Spinal cord (tissue), 10 donors: Measurements from ENCODE around the gene NAV2. TPM values are rescaled to one million over a fixed set of nuclear protein-coding genes. Genes with fewer than 3 reads are reported as not detected.

Experiments used
- DNase-seq, 6 donors: peaks; one replicate each; pipeline versions ENCODE4 v3.0.0 to v3.0.0-alpha.2; 2013 to 2015; ENCODE audit warnings: low spot score in 6 of 6, low read depth in 4 of 6
- H3K27ac ChIP-seq: one replicate; pipeline ENCODE4 v1.5.1; 2013; ENCODE audit warnings: low read depth, low read length, control low read depth
- H3K27me3 ChIP-seq: one replicate; pipeline ENCODE4 v1.6.1; 2013; ENCODE audit warnings: low read length; ENCODE audit not compliant: control insufficient read depth, insufficient read depth
- H3K36me3 ChIP-seq: one replicate; pipeline ENCODE4 v1.6.1; 2013; ENCODE audit warnings: low read length; ENCODE audit not compliant: control insufficient read depth, insufficient read depth
- H3K4me1 ChIP-seq: one replicate; pipeline ENCODE4 v1.6.1; 2013; ENCODE audit warnings: low read length; ENCODE audit not compliant: control insufficient read depth, insufficient read depth
- H3K4me3 ChIP-seq: one replicate; pipeline ENCODE4 v1.5.1; 2013; ENCODE audit warnings: low read depth, low read length, control low read depth
- H3K9me3 ChIP-seq: one replicate; pipeline ENCODE4 v1.6.1; 2013; ENCODE audit warnings: low read length; ENCODE audit not compliant: control insufficient read depth, insufficient read depth
- WGBS: methylation state at CpG from one replicate; pipeline ENCODE4 v1.1.5; 2013; ENCODE audit warnings: missing lambda C conversion rate; ENCODE audit not compliant: insufficient coverage; 5-methylcytosine and 5-hydroxymethylcytosine counted together
- polyA plus RNA-seq, 2 donors: library from polyadenylated mRNA; unstranded; fragments of 120-200 nt; gene quantifications; one replicate each; pipeline ENCODE4 v1.2.1, GENCODE V29; 2013; ENCODE audit not compliant: insufficient read length in 2 of 2
- total RNA-seq, 2 donors: library from RNA; depleted of rRNA in 1 of 2; stranded (reverse); fragments of 120-200 nt in 1 of 2; fragments of >200 nt in 1 of 2; gene quantifications; one replicate each; pipeline versions ENCODE4 v1.2.3 to v1.2.4, GENCODE V29; 2013 to 2014
- donor health status: healthy.

The NAV2 gene
- total and polyA plus RNA-seq, 4 donors, result 23.4 to 50.1 (median 30.4) TPM

GRCh38 chr11:19714387-19715363, 2.0 kb downstream of the NAV2 start:
- peak in 4 of 6 donors; percentile 40 to 90 (median 56) for DNase-seq

GRCh38 chr11:19715373-19715772, 2.7 kb downstream of the NAV2 start:
- peaks cover 46% of the 10 kb centered on the region for H3K4me1 ChIP-seq
- no peaks in the 10 kb centered on the region for H3K9me3 ChIP-seq
- H3K4me3 ChIP-seq, result peak overlapping the region; percentile 56
- 70% methylated on average over 2 of the region's 6 CpGs for WGBS
- peaks cover 19% of the 10 kb centered on the region for H3K27me3 ChIP-seq
- H3K36me3 ChIP-seq, result no peaks in the 10 kb centered on the region
- no peak for DNase-seq
- H3K27ac ChIP-seq, result peak overlapping the region; percentile 52

More at GRCh38 chr11:19714387-19715363, 2.0 kb downstream of the NAV2 start:
- Histone ChIP-seq H3K9me3 (no peaks in the 10 kb centered on the region), H3K4me1 (peaks cover 42% of the 10 kb centered on the region), H3K27ac (peak overlapping the region; percentile 52), H3K27me3 (peaks cover 21% of the 10 kb centered on the region), H3K4me3 (peak overlapping the region; percentile 56), H3K36me3 (no peaks in the 10 kb centered on the region)
- WGBS, result 14% methylated on average over 17 of the region's 25 CpGs

- no peak for DNase-seq
- Histone ChIP-seq H3K9me3 (no peaks in the 10 kb centered on the region), H3K27ac (no peak overlapping the region), H3K27me3 (peaks cover 19% of the 10 kb centered on the region), H3K36me3 (no peaks in the 10 kb centered on the region), H3K4me1 (peaks cover 41% of the 10 kb centered on the region), H3K4me3 (no peak overlapping the region)
- WGBS, result no CpG with 5 or more reads among the region's 1 CpG
These were observed 5.4 kb downstream of the NAV2 start for GRCh38 chr11:19718051-19718450.

GRCh38 chr11:19718951-19719350, 6.3 kb downstream of the NAV2 start:
- Histone ChIP-seq H3K36me3 (no peaks in the 10 kb centered on the region), H3K4me1 (peaks cover 38% of the 10 kb centered on the region), H3K4me3 (no peak overlapping the region), H3K9me3 (no peaks in the 10 kb centered on the region), H3K27me3 (peaks cover 11% of the 10 kb centered on the region), H3K27ac (no peak overlapping the region)
- 68% methylated on average over 4 of the region's 4 CpGs for WGBS
- peak in 1 of 6 donors; percentile 54 for DNase-seq

GRCh38 chr11:19719960-19720359, 7.3 kb downstream of the NAV2 start:
- H3K36me3 ChIP-seq, result no peaks in the 10 kb centered on the region
- no peak overlapping the region for H3K27ac ChIP-seq
- no peak overlapping the region for H3K4me3 ChIP-seq
- no peaks in the 10 kb centered on the region for H3K9me3 ChIP-seq
- WGBS, result 69% methylated on average over 1 of the region's 1 CpG
- H3K4me1 ChIP-seq, result peaks cover 28% of the 10 kb centered on the region
- DNase-seq, result no peak
- peaks cover 2% of the 10 kb centered on the region for H3K27me3 ChIP-seq

- WGBS, result 94% methylated on average over 2 of the region's 2 CpGs
- DNase-seq, result no peak
- H3K4me3 ChIP-seq, result no peak overlapping the region
- peaks cover 20% of the 10 kb centered on the region for H3K4me1 ChIP-seq
- no peak overlapping the region for H3K27ac ChIP-seq
- no peaks in the 10 kb centered on the region for H3K9me3 ChIP-seq
- no peaks in the 10 kb centered on the region for H3K36me3 ChIP-seq
- no peaks in the 10 kb centered on the region for H3K27me3 ChIP-seq
These were observed 8.5 kb downstream of the NAV2 start for GRCh38 chr11:19721176-19721575.

GRCh38 chr11:19722702-19723101, 10.1 kb downstream of the NAV2 start:
- Histone ChIP-seq H3K36me3 (no peaks in the 10 kb centered on the region), H3K9me3 (no peaks in the 10 kb centered on the region), H3K4me3 (no peak overlapping the region), H3K27ac (no peak overlapping the region), H3K4me1 (peaks cover 20% of the 10 kb centered on the region), H3K27me3 (no peaks in the 10 kb centered on the region)
- WGBS, result 91% methylated on average over 4 of the region's 5 CpGs
- no peak for DNase-seq

GRCh38 chr11:19723572-19724342, 11.1 kb downstream of the NAV2 start:
- no peak overlapping the region for H3K4me3 ChIP-seq
- peaks cover 20% of the 10 kb centered on the region for H3K4me1 ChIP-seq
- peak in 2 of 6 donors; percentile 29 to 38 for DNase-seq
- no peaks in the 10 kb centered on the region for H3K27me3 ChIP-seq
- no peaks in the 10 kb centered on the region for H3K36me3 ChIP-seq
- no peak overlapping the region for H3K27ac ChIP-seq
- H3K9me3 ChIP-seq, result no peaks in the 10 kb centered on the region
- 22% methylated on average over 2 of the region's 5 CpGs for WGBS

GRCh38 chr11:19724765-19725164, 12.1 kb downstream of the NAV2 start:
- WGBS, result no CpG with 5 or more reads among the region's 2 CpGs
- no peaks in the 10 kb centered on the region for H3K9me3 ChIP-seq
- H3K36me3 ChIP-seq, result no peaks in the 10 kb centered on the region
- no peak overlapping the region for H3K27ac ChIP-seq
- no peaks in the 10 kb centered on the region for H3K27me3 ChIP-seq
- H3K4me1 ChIP-seq, result peaks cover 20% of the 10 kb centered on the region
- no peak overlapping the region for H3K4me3 ChIP-seq
- DNase-seq, result no peak
